ENCODE measurements around the gene RASAL2. TPM values are rescaled to one million over a fixed set of nuclear protein-coding genes. Genes with fewer than 3 reads are reported as not detected.
"Not testable (repeated sequence)": the region's sequence is repeated elsewhere in the genome, so short reads cannot be mapped to it uniquely, and the experiment has no call there.

Gene RASAL2
- total and polyA plus RNA-seq, 2 of the 4 experiments (the other 2 are of a cell fraction), result 13.1 to 20.6 TPM

DNA sequence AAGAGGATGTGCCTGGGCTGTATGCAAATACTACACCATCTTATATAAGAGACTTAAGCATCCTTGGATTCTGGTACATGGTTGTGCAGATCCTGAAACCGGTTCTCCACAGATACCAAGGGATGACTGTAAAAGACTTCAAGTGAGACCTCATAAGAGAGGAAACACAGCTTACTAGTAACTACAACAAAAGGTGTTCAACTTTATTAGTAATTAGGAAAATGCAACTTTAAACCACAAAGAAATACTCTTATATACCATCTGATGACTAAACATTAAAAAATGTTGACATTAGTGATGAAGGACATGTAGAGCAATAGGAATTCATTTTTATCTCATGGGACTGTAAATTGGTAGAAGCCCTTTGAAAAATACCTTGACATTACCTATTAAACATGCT is 102.7 kb downstream of the RASAL2 start:
- Histone ChIP-seq H3K56ac (ENCODE audit: extremely low read depth, insufficient read depth, low read length) (no peak overlapping the region), H3K36me3 (ENCODE audit: control insufficient read depth, insufficient read depth, low read length) (no peaks in the 10 kb centered on the region), H3K9me1 (ENCODE audit: insufficient read depth, low read length) (no peaks in the 10 kb centered on the region; the same call in 1 of the 2 replicates), H3K4ac (ENCODE audit: low read depth, low read length) (no peak overlapping the region), H3K79me1 (ENCODE audit: low read depth in 1 of 2, low read length in 2 of 2) (peaks cover 10 to 25% of the 10 kb centered on the region in 2 experiments; a peak in 3 of 4 replicates), H3K23ac (ENCODE audit: low read depth, low read length) (no peak overlapping the region), H3K4me2 (ENCODE audit: low read depth, low read length) (no peak overlapping the region), H2BK5ac (ENCODE audit: low read depth, low read length, poor library complexity, severe bottlenecking) (no peak overlapping the region), H3K9ac (ENCODE audit: low read depth, low read length) (no peak overlapping the region), H3K9me3 (ENCODE audit: control insufficient read depth, insufficient read depth, low read length) (peaks cover 4% of the 10 kb centered on the region; the same call in 1 of the 2 replicates), H3K4me1 (ENCODE audit: control insufficient read depth, insufficient read depth, low read length) (peaks cover 2% of the 10 kb centered on the region), H3K14ac (replicated peaks; ENCODE audit: low read depth, low read length) (no peak overlapping the region), H4K20me1 (ENCODE audit: insufficient read depth, low read length) (no peaks in the 10 kb centered on the region; the same call in 1 of the 2 replicates), H3K18ac (ENCODE audit: low read depth, low read length) (no peak overlapping the region), H2BK120ac (ENCODE audit: low read depth, low read length) (no peak overlapping the region), H4K91ac (ENCODE audit: insufficient read depth, low read depth, low read length) (no peak overlapping the region), H2AFZ (replicated peaks; ENCODE audit: low read length, poor library complexity) (no peak overlapping the region), H4K5ac (ENCODE audit: low read depth, low read length) (no peak overlapping the region), H3K27me3 (ENCODE audit: control insufficient read depth, insufficient read depth, low read length) (no peaks in the 10 kb centered on the region), H4K8ac (ENCODE audit: low read depth in 2 of 2, low read length in 2 of 2) (no peak overlapping the region), H2AK5ac (ENCODE audit: low read depth, low read length) (no peak overlapping the region), H2AK9ac (replicated peaks; ENCODE audit: low read depth, low read length, poor library complexity) (no peak overlapping the region), H3K27ac (ENCODE audit: insufficient read depth, low read length) (no peak overlapping the region), H2BK15ac (ENCODE audit: low read depth, low read length) (no peak overlapping the region), H2BK20ac (ENCODE audit: low read depth, low read length) (no peak overlapping the region), H3K4me3 (ENCODE audit: insufficient read depth, low read depth, low read length) (no peak overlapping the region)
- CTCF ChIA-PET, result no interaction called here
- TF ChIP-seq BHLHE40 (IDR thresholded peaks at IDR 0.05; ENCODE audit: low read depth, low read length) (no peak), MAZ (IDR thresholded peaks at IDR 0.05; ENCODE audit: borderline replicate concordance, low read depth, low read length) (no peak), MAFK (IDR thresholded peaks at IDR 0.05; ENCODE audit: low read depth, low read length) (no peak), MXI1 (IDR thresholded peaks at IDR 0.05; ENCODE audit: borderline replicate concordance, low read depth, low read length) (no peak)
- TF ChIP-seq, protein P1, sequence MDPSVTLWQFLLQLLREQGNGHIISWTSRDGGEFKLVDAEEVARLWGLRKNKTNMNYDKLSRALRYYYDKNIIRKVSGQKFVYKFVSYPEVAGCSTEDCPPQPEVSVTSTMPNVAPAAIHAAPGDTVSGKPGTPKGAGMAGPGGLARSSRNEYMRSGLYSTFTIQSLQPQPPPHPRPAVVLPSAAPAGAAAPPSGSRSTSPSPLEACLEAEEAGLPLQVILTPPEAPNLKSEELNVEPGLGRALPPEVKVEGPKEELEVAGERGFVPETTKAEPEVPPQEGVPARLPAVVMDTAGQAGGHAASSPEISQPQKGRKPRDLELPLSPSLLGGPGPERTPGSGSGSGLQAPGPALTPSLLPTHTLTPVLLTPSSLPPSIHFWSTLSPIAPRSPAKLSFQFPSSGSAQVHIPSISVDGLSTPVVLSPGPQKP (IDR thresholded peaks at IDR 0.05; ENCODE audit: borderline replicate concordance, low read depth, low read length), result no peak
- dilution Hi-C loops (cut with HindIII; ENCODE audit: low sequenced_read_pairs, unreplicated experiment), result no loop called here
- BruUV-seq (replicated peaks), result no TSS peak
- intact Hi-C loops (cut with micrococcal nuclease), result no loop called here
- POLR2A ChIA-PET (ENCODE audit: unreplicated experiment), result no interaction called here
- no peak for ATAC-seq (ENCODE audit: low read depth)
- in situ Hi-C loops (cut with MboI; ENCODE audit: low sequenced_read_pairs), result no loop called here
- no CpG with 5 or more reads among the region's 1 CpG for WGBS, 2 experiments (ENCODE audit: extremely low coverage in 2 of 2, insufficient read length in 1 of 2)
- peak; percentile 2 for DNase-seq

DNA sequence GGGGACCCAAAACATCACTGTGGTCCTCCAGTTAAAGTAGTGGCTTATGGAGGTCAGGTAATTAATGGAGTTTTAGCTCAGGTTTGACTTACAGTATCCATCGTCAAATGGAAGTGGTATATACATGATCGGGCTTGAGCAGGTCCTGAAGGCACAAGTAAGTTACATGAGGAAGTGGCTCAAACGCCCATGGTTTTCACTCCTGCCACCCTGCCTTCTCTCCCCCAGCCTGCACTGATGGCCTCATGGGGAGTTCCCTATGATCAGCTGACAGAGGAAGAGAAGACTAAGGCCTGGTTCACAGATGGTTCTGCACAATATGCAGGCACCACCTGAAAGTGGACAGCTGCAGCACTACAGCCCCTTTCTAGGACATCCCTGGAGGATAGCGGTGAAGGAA is 108.2 kb downstream of the RASAL2 start:
- H3K4me1 ChIP-seq (ENCODE audit: control insufficient read depth, insufficient read depth, low read length); H3K23ac ChIP-seq (ENCODE audit: low read depth, low read length); H2BK15ac ChIP-seq (ENCODE audit: low read depth, low read length); in situ Hi-C loops (cut with MboI; ENCODE audit: low sequenced_read_pairs); H3K56ac ChIP-seq (ENCODE audit: extremely low read depth, insufficient read depth, low read length); H2BK5ac ChIP-seq (ENCODE audit: low read depth, low read length, poor library complexity, severe bottlenecking); H3K9me3 ChIP-seq (ENCODE audit: control insufficient read depth, insufficient read depth, low read length); H3K14ac ChIP-seq (replicated peaks; ENCODE audit: low read depth, low read length); H3K4me2 ChIP-seq (ENCODE audit: low read depth, low read length); H3K9ac ChIP-seq (ENCODE audit: low read depth, low read length); H3K18ac ChIP-seq (ENCODE audit: low read depth, low read length); DNase-seq; H3K4ac ChIP-seq (ENCODE audit: low read depth, low read length); H2BK120ac ChIP-seq (ENCODE audit: low read depth, low read length); H4K91ac ChIP-seq (ENCODE audit: insufficient read depth, low read depth, low read length); H2AFZ ChIP-seq (replicated peaks; ENCODE audit: low read length, poor library complexity); H3K4me3 ChIP-seq (ENCODE audit: insufficient read depth, low read depth, low read length); H4K8ac ChIP-seq (ENCODE audit: low read depth in 2 of 2, low read length in 2 of 2); H4K5ac ChIP-seq (ENCODE audit: low read depth, low read length); H3K27me3 ChIP-seq (ENCODE audit: control insufficient read depth, insufficient read depth, low read length); intact Hi-C loops (cut with micrococcal nuclease); H2AK9ac ChIP-seq (replicated peaks; ENCODE audit: low read depth, low read length, poor library complexity); ATAC-seq (ENCODE audit: low read depth); H3K36me3 ChIP-seq (ENCODE audit: control insufficient read depth, insufficient read depth, low read length); dilution Hi-C loops (cut with HindIII; ENCODE audit: low sequenced_read_pairs, unreplicated experiment); H2AK5ac ChIP-seq (ENCODE audit: low read depth, low read length); H3K9me1 ChIP-seq (ENCODE audit: insufficient read depth, low read length); H3K27ac ChIP-seq (ENCODE audit: insufficient read depth, low read length); H4K20me1 ChIP-seq (ENCODE audit: insufficient read depth, low read length); BruUV-seq (replicated peaks); H2BK20ac ChIP-seq (ENCODE audit: low read depth, low read length): not testable (repeated sequence)
- peaks cover 7 to 30% of the 10 kb centered on the region in 2 experiments for H3K79me1 ChIP-seq (ENCODE audit: low read depth in 1 of 2, low read length in 2 of 2)
- CTCF ChIA-PET, result interaction anchor here (0.6 kb wide), 1 partner anchor 1987 kb away, joined by 3 read pairs; no protein-coding TSS in a partner anchor
- POLR2A ChIA-PET (ENCODE audit: unreplicated experiment), result interaction anchor here (0.7 kb wide), 1 partner anchor 9 kb away, joined by 3 read pairs; no protein-coding TSS in a partner anchor
- 100% methylated on average over 1 of the region's 4 CpGs; no CpG with 5 or more reads in 1 of the 2 experiments for WGBS, 2 experiments (ENCODE audit: extremely low coverage in 2 of 2, insufficient read length in 1 of 2)
